ENCODE measurements around the gene PRDM7. TPM values are rescaled to one million over a fixed set of nuclear protein-coding genes. Genes with fewer than 3 reads are reported as not detected.

PRDM7 gene
- total and polyA plus RNA-seq, 3 donors from 2014 or later, result 1.8 to 10.2 (median 4.2) TPM

DNA sequence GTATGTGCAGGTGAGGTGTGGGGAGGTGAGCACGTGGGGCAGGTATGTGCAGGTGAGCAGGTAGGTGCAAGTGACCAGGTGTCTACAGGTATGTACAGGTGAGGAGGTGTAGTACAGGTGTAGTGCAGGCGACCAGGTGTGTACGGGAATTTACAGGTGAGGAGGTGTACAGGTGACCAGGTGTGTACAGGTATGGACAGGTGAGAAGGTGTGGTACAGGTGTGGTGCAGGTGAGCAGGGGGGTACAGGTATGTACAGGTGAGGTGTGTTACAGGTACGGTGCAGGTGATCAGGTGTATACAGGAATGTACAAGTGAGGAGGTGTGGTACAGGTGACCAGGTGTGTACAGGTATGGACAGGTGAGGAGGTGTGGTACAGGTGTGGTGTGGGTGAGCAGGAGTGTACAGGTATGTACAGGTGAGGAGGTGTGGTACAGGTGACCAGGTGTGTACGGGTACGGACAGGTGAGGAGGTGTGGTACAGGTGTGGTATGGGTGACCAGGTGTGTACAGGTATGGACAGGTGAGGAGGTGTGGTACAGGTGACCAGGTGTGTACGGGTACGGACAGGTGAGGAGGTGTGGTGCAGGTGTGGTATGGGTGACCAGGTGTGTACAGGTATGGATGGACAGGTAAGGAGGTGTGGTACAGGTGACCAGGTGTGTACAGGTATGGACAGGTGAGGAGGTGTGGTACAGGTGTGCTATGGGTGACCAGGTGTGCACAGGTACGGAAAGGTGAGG lies 45.0 kb downstream of the PRDM7 start:
- H3K4me3 ChIP-seq, result no peak overlapping the region
- 88 to 92% methylated on average over 9 of the region's 9 CpGs for WGBS, 2 donors
- intact Hi-C loops (cut with DNase I; ENCODE audit: low total_unique reads), result no loop called here
- no peaks in the 10 kb centered on the region for H3K4me1 ChIP-seq
- no peak overlapping the region for H3K27ac ChIP-seq
- H3K9me3 ChIP-seq, result no peaks in the 10 kb centered on the region
- no peaks in the 10 kb centered on the region for H3K36me3 ChIP-seq (ENCODE audit: low read depth, missing control alignments)
- TF ChIP-seq POLR2A (IDR thresholded peaks at IDR 0.05), result no peak
- TF ChIP-seq, protein P1, sequence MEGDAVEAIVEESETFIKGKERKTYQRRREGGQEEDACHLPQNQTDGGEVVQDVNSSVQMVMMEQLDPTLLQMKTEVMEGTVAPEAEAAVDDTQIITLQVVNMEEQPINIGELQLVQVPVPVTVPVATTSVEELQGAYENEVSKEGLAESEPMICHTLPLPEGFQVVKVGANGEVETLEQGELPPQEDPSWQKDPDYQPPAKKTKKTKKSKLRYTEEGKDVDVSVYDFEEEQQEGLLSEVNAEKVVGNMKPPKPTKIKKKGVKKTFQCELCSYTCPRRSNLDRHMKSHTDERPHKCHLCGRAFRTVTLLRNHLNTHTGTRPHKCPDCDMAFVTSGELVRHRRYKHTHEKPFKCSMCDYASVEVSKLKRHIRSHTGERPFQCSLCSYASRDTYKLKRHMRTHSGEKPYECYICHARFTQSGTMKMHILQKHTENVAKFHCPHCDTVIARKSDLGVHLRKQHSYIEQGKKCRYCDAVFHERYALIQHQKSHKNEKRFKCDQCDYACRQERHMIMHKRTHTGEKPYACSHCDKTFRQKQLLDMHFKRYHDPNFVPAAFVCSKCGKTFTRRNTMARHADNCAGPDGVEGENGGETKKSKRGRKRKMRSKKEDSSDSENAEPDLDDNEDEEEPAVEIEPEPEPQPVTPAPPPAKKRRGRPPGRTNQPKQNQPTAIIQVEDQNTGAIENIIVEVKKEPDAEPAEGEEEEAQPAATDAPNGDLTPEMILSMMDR (IDR thresholded peaks at IDR 0.05), result no peak
- H3K27me3 ChIP-seq, result no peaks in the 10 kb centered on the region
- DNase-seq, result no peak

DNA sequence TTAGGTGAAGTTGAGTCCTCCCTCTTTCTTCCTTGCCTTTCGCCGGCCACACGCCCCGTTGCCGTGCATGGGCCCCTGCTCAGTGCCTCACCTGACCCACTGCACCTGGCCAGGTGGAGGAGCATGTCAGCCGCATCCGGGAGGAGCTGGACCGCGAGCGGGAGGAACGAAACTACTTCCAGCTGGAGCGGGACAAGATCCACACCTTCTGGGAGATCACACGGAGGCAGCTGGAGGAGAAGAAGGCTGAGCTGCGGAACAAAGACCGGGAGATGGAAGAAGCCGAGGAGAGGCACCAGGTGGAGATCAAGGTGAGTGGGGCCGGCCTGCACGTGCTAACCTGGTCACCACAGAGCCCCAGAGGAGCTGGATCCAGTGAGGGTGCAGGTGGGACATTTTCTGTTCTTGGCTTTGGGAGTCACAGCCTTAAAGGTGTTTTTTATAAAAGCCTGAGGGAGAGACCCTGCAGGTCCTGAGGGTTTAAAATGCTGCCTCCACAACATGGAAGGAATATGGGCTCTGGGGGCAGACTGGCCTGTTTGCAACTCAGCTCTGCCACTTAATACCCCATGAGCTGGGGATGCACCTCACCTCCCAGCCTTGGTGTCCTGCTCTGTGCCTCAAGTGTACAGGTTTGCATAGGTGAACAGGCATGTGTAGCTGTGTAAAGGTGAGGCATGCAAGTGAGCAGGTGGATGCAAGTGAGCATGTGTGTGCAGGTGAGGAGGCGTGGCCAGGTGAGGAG lies 45.8 kb downstream of the PRDM7 start:
- Histone ChIP-seq H3K27me3 (no peaks in the 10 kb centered on the region), H3K9me3 (no peaks in the 10 kb centered on the region), H3K27ac (no peak overlapping the region), H3K36me3 (ENCODE audit: low read depth, missing control alignments) (no peaks in the 10 kb centered on the region), H3K4me1 (no peaks in the 10 kb centered on the region), H3K4me3 (no peak overlapping the region)
- DNase-seq, result no peak
- TF ChIP-seq POLR2A (IDR thresholded peaks at IDR 0.05), result no peak
- TF ChIP-seq, protein P1 (IDR thresholded peaks at IDR 0.05), result no peak
- WGBS, 2 donors, result 90 to 96% methylated on average over 19 of the region's 19 CpGs
- intact Hi-C loops (cut with DNase I; ENCODE audit: low total_unique reads), result no loop called here

DNA sequence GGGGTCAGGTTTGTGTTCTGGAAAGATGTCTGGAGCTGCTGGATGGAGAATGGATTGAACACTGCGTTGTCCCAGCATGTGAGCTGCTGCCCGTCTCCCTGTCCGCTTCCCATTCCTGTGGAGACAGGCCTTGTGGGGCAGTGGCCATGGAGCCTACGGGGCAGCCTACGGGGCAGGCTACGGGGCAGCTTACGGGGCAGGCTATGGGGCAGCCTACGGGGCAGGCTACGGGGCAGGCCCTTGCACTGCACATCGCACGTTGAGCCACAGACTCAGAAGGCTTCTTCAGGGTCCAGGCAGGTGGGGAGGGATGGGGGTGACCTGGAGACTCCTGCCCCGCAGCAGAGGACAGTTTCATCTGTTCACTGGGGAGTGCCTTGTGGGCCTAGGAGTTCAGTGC lies 48.1 kb downstream of the PRDM7 start:
- 95 to 100% methylated on average over 3 to 12 of the region's 12 CpGs for WGBS, 2 donors

DNA sequence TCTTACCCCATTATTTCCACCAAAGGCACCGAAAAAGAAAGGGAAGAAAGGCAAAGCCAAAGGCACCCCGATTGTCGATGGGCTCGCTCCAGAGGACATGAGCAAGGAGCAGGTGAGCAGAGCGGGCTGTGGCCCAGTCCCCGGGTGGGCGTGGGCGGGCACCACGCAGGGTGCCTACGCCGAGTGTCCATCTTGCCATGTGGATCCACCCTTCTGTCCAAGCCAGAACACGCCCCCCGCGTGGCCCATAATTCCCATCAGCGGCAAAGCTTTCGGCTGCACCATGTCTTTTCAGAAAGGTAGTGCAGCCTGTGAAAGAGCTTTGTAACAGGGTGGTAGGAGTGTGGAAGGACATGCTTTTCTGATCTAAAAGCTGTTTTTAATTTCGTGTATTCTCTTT lies 49.5 kb downstream of the PRDM7 start:
- no peak for DNase-seq
- 94% methylated on average over 17 of the region's 17 CpGs for WGBS, 2 donors
- Histone ChIP-seq H3K4me1 (peaks cover 7% of the 10 kb centered on the region), H3K9me3 (no peaks in the 10 kb centered on the region), H3K27me3 (no peaks in the 10 kb centered on the region), H3K4me3 (no peak overlapping the region), H3K27ac (no peak overlapping the region), H3K36me3 (ENCODE audit: low read depth, missing control alignments) (no peaks in the 10 kb centered on the region)
- TF ChIP-seq POLR2A (IDR thresholded peaks at IDR 0.05), result no peak
- TF ChIP-seq, protein P1 (IDR thresholded peaks at IDR 0.05), result no peak
- intact Hi-C loops (cut with DNase I; ENCODE audit: low total_unique reads), result no loop called here

More for the DNA sequence above, 48.1 kb downstream of the PRDM7 start:
- no peak for DNase-seq
- Histone ChIP-seq H3K27me3 (no peaks in the 10 kb centered on the region), H3K4me1 (no peaks in the 10 kb centered on the region), H3K4me3 (no peak overlapping the region), H3K27ac (no peak overlapping the region), H3K36me3 (ENCODE audit: low read depth, missing control alignments) (no peaks in the 10 kb centered on the region), H3K9me3 (no peaks in the 10 kb centered on the region)
- TF ChIP-seq, protein P1 (IDR thresholded peaks at IDR 0.05), result no peak
- no peak for TF ChIP-seq POLR2A (IDR thresholded peaks at IDR 0.05)
- intact Hi-C loops (cut with DNase I; ENCODE audit: low total_unique reads), result no loop called here

All from testis (tissue), 3 donors.